Thyroid gland (tissue), 4 donors: ENCODE data around the gene GOLGA6C. TPM values are rescaled to one million over a fixed set of nuclear protein-coding genes. Genes with fewer than 3 reads are reported as not detected.
"Not testable (repeated sequence)": the region's sequence is repeated elsewhere in the genome, so short reads cannot be mapped to it uniquely, and the experiment has no call there.

ENCODE experiments used
- DNase-seq, 2 donors: peaks; one replicate each; pipeline ENCODE4 v3.0.0-alpha.2; 2019
- H3K27ac ChIP-seq, 3 donors: fragments of 200-600 bp; sonication (generic); 1 replicate in 2 of 3; 2 replicates in 1 of 3; pipeline ENCODE4 v1.5.1; 2016 to 2019; ENCODE audit warnings: mild to moderate bottlenecking in 1 of 3, moderate library complexity in 1 of 3
- H3K27me3 ChIP-seq: fragments of 200-600 bp; sonication (generic); one replicate; pipeline ENCODE4 v1.5.1; 2019
- H3K36me3 ChIP-seq, 2 donors: fragments of 200-600 bp; sonication (generic); one replicate each; pipeline ENCODE4 v1.5.1; 2016 to 2019
- H3K4me1 ChIP-seq, 2 donors: fragments of 200-600 bp; sonication (generic); one replicate each; pipeline ENCODE4 v1.5.1; 2017 to 2019
- H3K4me3 ChIP-seq, 3 donors: fragments of 200-600 bp; sonication (generic); replicated peaks in 1 of 3; 1 replicate in 2 of 3; 2 replicates in 1 of 3; pipeline ENCODE4 v1.5.1; 2016; ENCODE audit warnings: mild to moderate bottlenecking in 1 of 3
- H3K9me3 ChIP-seq: fragments of 200-600 bp; sonication (generic); one replicate; pipeline ENCODE4 v1.5.1; 2017
- POLR2A ChIP-seq, 2 donors: fragments of 450-650 bp; IDR thresholded peaks; one replicate each; pipeline ENCODE4 v1.6.1; 2017; ENCODE audit warnings: antibody characterized with exemption in 2 of 2, mild to moderate bottlenecking in 2 of 2, moderate library complexity in 1 of 2
- WGBS, 2 donors: methylation state at CpG; one replicate each; pipeline ENCODE4 v1.1.5; 2017; 5-methylcytosine and 5-hydroxymethylcytosine counted together
- intact Hi-C: fragments of 100-400 bp; cut with DNase I; formaldehyde crosslinking; loops from one replicate; pipeline ENCODE4 v1.15.1; 2023
- total RNA-seq, 4 donors: library from RNA; depleted of rRNA; stranded (reverse); fragments of >200 nt; gene quantifications; one replicate each; pipeline ENCODE4 v1.2.3, GENCODE V29; 2016
- TF ChIP-seq, protein P1 (sequence below), 6 experiments: fragments of 200-600 bp in 3 of 6; fragments of 450-650 bp in 3 of 6; sonication (generic) in 3 of 6; IDR thresholded peaks; one replicate each; pipeline ENCODE4 v1.5.1; 2016 to 2019; ENCODE audit warnings: antibody characterized with exemption in 6 of 6, mild to moderate bottlenecking in 2 of 6, inconsistent platforms in 1 of 6, moderate library complexity in 1 of 6

GOLGA6C gene, protein sequence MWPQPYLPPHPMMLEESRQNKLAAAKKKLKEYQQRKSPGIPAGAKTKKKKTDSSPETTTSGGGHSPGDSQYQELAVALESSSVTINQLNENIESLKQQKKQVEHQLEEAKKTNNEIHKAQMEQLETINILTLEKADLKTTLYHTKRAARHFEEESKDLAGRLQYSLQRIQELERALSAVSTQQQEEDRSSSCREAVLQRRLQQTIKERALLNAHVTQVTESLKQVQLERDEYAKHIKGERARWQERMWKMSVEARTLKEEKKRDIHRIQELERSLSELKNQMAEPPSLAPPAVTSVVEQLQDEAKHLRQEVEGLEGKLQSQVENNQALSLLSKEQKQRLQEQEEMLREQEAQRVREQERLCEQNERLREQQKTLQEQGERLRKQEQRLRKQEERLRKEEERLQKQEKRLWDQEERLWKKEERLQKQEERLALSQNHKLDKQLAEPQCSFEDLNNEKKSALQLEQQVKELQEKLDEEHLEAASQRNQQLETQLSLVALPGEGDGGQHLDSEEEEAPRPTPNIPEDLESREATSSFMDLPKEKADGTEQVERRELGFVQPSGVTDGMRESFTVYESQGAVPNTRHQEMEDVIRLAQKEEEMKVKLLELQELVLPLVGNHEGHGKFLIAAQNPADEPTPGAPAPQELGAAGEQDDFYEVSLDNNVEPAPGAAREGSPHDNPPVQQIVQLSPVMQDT
- total RNA-seq: not detected

DNA sequence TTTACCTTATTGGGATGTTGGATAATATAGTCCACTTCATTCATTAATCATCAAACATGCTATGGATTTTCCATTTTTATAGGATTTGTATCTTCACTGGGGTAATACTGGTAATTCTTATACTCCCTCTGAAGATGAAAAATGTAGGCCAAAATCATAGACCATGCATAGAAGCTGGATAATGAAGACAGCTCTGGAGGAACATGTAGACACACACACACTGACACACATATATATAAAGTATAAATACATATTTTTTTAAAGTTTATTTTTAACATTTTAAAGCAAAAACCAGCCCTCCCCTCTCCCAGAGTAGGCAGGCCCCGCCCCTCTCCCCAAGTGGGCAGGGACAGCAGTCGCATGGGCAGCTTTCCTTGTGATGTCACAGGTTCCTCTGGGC, at the start of gene GOLGA6C:
TSS of gene GOLGA6C (plus strand) at position 301 of the 400 bp plus-strand sequence. CDS start 265 bp downstream, outside the sequence.
- H3K9me3 ChIP-seq, H3K27ac ChIP-seq, H3K36me3 ChIP-seq, H3K4me3 ChIP-seq, H3K4me1 ChIP-seq, intact Hi-C loops, DNase-seq, H3K27me3 ChIP-seq: not testable (repeated sequence)
- WGBS, 2 donors: no CpG with 5 or more reads among the region's 2 CpGs

DNA sequence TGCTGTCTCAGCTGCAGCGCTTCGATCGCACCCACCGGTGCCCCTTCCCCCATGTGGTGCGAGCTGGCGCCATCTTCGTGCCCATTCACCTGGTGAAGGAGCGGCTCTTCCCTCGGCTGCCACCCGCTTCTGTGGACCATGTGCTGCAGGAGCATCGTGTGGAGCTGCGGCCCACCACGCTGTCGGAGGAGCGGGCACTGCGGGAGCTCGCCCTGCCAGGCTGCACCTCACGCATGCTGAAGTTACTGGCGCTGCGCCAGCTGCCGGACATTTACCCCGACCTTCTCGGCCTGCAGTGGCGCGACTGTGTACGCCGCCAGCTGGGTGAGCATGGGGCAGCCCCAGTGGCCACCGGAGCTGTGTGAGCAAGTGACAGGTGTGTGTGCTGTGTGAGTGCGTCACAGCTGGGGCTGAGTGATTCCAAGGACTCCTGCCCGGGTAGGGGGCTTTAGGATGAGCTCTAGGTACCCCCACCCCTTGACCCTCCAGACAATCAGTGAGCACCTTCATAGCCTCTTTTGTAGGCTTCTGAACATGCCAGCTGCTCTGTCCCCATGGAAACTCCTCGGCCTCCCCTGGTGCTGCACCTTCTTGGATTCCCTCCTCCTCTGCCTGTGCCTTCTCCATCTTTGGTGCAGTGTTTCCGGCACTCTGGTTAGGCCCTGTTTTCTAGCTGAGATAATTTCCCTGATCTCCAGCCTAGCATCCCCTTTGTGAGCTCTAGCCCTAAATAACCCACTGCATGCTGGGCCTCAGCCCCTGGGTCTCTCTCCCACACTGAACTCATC, 49.4 kb upstream of the GOLGA6C start:
- Histone ChIP-seq H3K27ac (no peak overlapping the region), H3K36me3 (peaks cover 48 to 60% of the 10 kb centered on the region in 2 donors), H3K9me3 (no peaks in the 10 kb centered on the region), H3K4me3 (no peak overlapping the region), H3K27me3 (no peaks in the 10 kb centered on the region), H3K4me1 (peaks cover 10 to 18% of the 10 kb centered on the region in 2 donors)
- TF ChIP-seq, protein P1, sequence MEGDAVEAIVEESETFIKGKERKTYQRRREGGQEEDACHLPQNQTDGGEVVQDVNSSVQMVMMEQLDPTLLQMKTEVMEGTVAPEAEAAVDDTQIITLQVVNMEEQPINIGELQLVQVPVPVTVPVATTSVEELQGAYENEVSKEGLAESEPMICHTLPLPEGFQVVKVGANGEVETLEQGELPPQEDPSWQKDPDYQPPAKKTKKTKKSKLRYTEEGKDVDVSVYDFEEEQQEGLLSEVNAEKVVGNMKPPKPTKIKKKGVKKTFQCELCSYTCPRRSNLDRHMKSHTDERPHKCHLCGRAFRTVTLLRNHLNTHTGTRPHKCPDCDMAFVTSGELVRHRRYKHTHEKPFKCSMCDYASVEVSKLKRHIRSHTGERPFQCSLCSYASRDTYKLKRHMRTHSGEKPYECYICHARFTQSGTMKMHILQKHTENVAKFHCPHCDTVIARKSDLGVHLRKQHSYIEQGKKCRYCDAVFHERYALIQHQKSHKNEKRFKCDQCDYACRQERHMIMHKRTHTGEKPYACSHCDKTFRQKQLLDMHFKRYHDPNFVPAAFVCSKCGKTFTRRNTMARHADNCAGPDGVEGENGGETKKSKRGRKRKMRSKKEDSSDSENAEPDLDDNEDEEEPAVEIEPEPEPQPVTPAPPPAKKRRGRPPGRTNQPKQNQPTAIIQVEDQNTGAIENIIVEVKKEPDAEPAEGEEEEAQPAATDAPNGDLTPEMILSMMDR (IDR thresholded peaks at IDR 0.05): no peak
- TF ChIP-seq POLR2A (IDR thresholded peaks at IDR 0.05): no peak
- DNase-seq: no peak
- intact Hi-C loops: no loop called here
- WGBS, 2 donors: 86 to 94% methylated on average over 5 to 10 of the region's 32 CpGs

DNA sequence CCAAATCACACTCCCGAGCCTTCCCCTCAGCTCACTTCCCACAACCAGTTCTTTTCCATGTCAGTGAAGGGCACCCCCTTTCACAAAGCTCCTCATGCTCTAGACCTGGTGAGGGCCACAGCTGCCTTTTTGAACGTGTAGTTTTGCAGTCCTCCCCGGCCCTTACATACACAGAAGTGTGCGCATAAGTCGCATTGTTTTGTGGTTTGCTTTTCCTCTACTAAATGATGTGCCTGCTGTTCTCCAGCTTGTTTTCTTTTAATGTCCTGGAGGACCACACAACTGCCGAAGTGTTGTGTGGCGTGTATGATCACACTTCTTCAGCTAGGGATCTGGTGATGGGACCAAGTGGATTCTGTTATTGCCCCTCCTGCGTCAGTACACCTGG, 48.9 kb upstream of the GOLGA6C start:
- H3K4me3 ChIP-seq: no peak overlapping the region
- no peak for DNase-seq
- no peak for TF ChIP-seq POLR2A (IDR thresholded peaks at IDR 0.05)
- TF ChIP-seq, protein P1 (IDR thresholded peaks at IDR 0.05): no peak
- H3K36me3 ChIP-seq: peaks cover 48 to 60% of the 10 kb centered on the region in 2 donors
- H3K4me1 ChIP-seq: peaks cover 4 to 13% of the 10 kb centered on the region in 2 donors
- H3K9me3 ChIP-seq: no peaks in the 10 kb centered on the region
- no peaks in the 10 kb centered on the region for H3K27me3 ChIP-seq
- WGBS, 2 donors: 78 to 86% methylated on average over 8 of the region's 8 CpGs
- intact Hi-C loops: no loop called here
- H3K27ac ChIP-seq: no peak overlapping the region

- intact Hi-C loops: no loop called here
- Histone ChIP-seq H3K36me3 (peaks cover 48 to 60% of the 10 kb centered on the region in 2 donors), H3K9me3 (no peaks in the 10 kb centered on the region), H3K27ac (no peak overlapping the region), H3K4me1 (peaks cover 0 to 8% of the 10 kb centered on the region in 2 donors), H3K4me3 (no peak overlapping the region), H3K27me3 (no peaks in the 10 kb centered on the region)
- no peak for DNase-seq
- TF ChIP-seq POLR2A (IDR thresholded peaks at IDR 0.05): no peak
- TF ChIP-seq, protein P1 (IDR thresholded peaks at IDR 0.05): no peak
- WGBS, 2 donors: 85% methylated on average over 2 of the region's 7 CpGs; no CpG with 5 or more reads in 1 of the 2 donors
These were observed 47.3 kb upstream of the GOLGA6C start for GRCh38 chr15:75210811-75211230.

GRCh38 chr15:75211436-75212199, 46.5 kb upstream of the GOLGA6C start:
- no peaks in the 10 kb centered on the region for H3K27me3 ChIP-seq
- intact Hi-C loops: no loop called here
- no peak for DNase-seq
- H3K4me3 ChIP-seq: no peak overlapping the region
- 83 to 91% methylated on average over 4 to 9 of the region's 9 CpGs for WGBS, 2 donors
- no peak for TF ChIP-seq POLR2A (IDR thresholded peaks at IDR 0.05)
- TF ChIP-seq, protein P1 (IDR thresholded peaks at IDR 0.05): no peak
- no peaks in the 10 kb centered on the region for H3K9me3 ChIP-seq
- no peak overlapping the region for H3K27ac ChIP-seq
- peaks cover 0 to 8% of the 10 kb centered on the region in 2 donors for H3K4me1 ChIP-seq
- peaks cover 43 to 55% of the 10 kb centered on the region in 2 donors for H3K36me3 ChIP-seq
